Measurements from ENCODE around the gene MS4A10. TPM values are rescaled to one million over a fixed set of nuclear protein-coding genes. Genes with fewer than 3 reads are reported as not detected.

MS4A10 gene
- total and polyA plus RNA-seq, 9 of the 15 experiments (the other 6 are each of a cell fraction or from before 2014, with no cell fraction given) = not detected

- ChIA-PET POLR2A (interaction anchor here (0.8 kb wide), 1 partner anchor 28 kb away, joined by 3 read pairs; no protein-coding TSS in a partner anchor), CTCF (ENCODE audit: low intra/inter-chr PET ratio) (no interaction called here)
- Histone ChIP-seq H3K27me3 (ENCODE audit: control insufficient read depth in 2 of 2, insufficient read depth in 2 of 2, low read length in 2 of 2) (peaks cover 36 to 70% of the 10 kb centered on the region in 2 experiments), H3K9me1 (ENCODE audit: control insufficient read depth, insufficient read depth, low read length) (no peaks in the 10 kb centered on the region), H4K20me1 (replicated peaks; ENCODE audit: control insufficient read depth, insufficient read depth, low read length) (0 out of 2 replicates have a peak, but pooled peaks cover 3% of the 10 kb centered on the region), H3K9ac (ENCODE audit: insufficient read depth in 1 of 2, low read depth in 2 of 2, low read length in 2 of 2) (no peak overlapping the region), H3K79me2 (ENCODE audit: control insufficient read depth, insufficient read depth, low read length) (no peaks in the 10 kb centered on the region), H3K9me3 (replicated peaks; ENCODE audit: control insufficient read depth, insufficient read depth, low read depth, low read length) (no peaks in the 10 kb centered on the region), H3K4me1 (replicated peaks in 1 of 2; ENCODE audit: control insufficient read depth in 2 of 2, insufficient read depth in 2 of 2, low read length in 2 of 2) (no peaks in the 10 kb centered on the region), H3K36me3 (ENCODE audit: control insufficient read depth, insufficient read depth, low read length) (no peaks in the 10 kb centered on the region), H2AFZ (ENCODE audit: low read depth, low read length) (no peak overlapping the region), H3K27ac (ENCODE audit: extremely low read depth, low read depth, low read length) (no peak overlapping the region), H3K4me3 (no peak overlapping the region), H3K4me2 (ENCODE audit: insufficient read depth, low read length) (no peak overlapping the region)
- BruUV-seq (replicated peaks) = no TSS peak
- TF ChIP-seq ADNP (tag; IDR thresholded peaks at IDR 0.05) (0 out of 2 replicates have a peak, but pooled peaks have one; percentile 50), KDM1A (IDR thresholded peaks at IDR 0.05) (0 out of 4 replicates have a peak, but pooled peaks of 1 of the 2 experiments have one; percentile 23), ATF7 (IDR thresholded peaks at IDR 0.05) (no peak), RBM25 (IDR thresholded peaks at IDR 0.05; ENCODE audit: low read depth, low read length, severe bottlenecking) (peak; percentile 68), NCOA4 (IDR thresholded peaks at IDR 0.05; ENCODE audit: partially characterized antibody) (no peak), BCOR (IDR thresholded peaks at IDR 0.05) (peak; percentile 65; the same call in 1 of the 2 replicates), PTBP1 (IDR thresholded peaks at IDR 0.05; ENCODE audit: low read depth, low read length) (no peak), RB1 (IDR thresholded peaks at IDR 0.05; ENCODE audit: low read depth) (no peak), ZNF398 (CRISPR knock-in tag; IDR thresholded peaks at IDR 0.05) (no peak), ZNF311 (CRISPR knock-in tag; IDR thresholded peaks at IDR 0.05) (no peak), E2F4 (CRISPR knock-in tag; IDR thresholded peaks at IDR 0.05; ENCODE audit: low read depth) (no peak)
- intact Hi-C loops (cut with micrococcal nuclease) = no loop called here
- in situ Hi-C loops (cut with MboI) = no loop called here
- FAIRE-seq (no peak), DNase-seq (ENCODE audit: extremely low read depth in 1 of 4, low spot score in 3 of 4) (no peak), ATAC-seq (no peak)
- WGBS (ENCODE audit: insufficient coverage, low coverage, missing lambda C conversion rate) = 5% methylated on average over 7 of the region's 7 CpGs
Measured at GRCh38 chr11:60803273-60803936, 18.3 kb downstream of the MS4A10 start.
